ENCODE results near the gene KCNE1. TPM values are rescaled to one million over a fixed set of nuclear protein-coding genes. Genes with fewer than 3 reads are reported as not detected.

The KCNE1 gene
- total and polyA plus RNA-seq, 2 of the 13 experiments (the other 11 are each of a cell fraction or from before 2014, with no cell fraction given): 0.35 TPM; not detected in 1

- TF ChIP-seq KIAA2018 (CRISPR knock-in tag; IDR thresholded peaks at IDR 0.05; ENCODE audit: borderline replicate concordance): no peak
- TF ChIP-seq NR2F6 (IDR thresholded peaks at IDR 0.05): peak; percentile 36; the same call in 1 of the 2 replicates
- 0 out of 2 replicates have a peak, but pooled peaks have one; percentile 14 for TF ChIP-seq NR2F6 (CRISPR knock-in tag; IDR thresholded peaks at IDR 0.05)
- TF ChIP-seq ZBTB21 (CRISPR knock-in tag; IDR thresholded peaks at IDR 0.05): peak; percentile 58; the same call in 1 of the 2 replicates
- TF ChIP-seq HNF4G (IDR thresholded peaks at IDR 0.05; ENCODE audit: borderline replicate concordance, low read depth, low read length): peak; percentile 75
- TF ChIP-seq HNF4G (CRISPR knock-in tag; IDR thresholded peaks at IDR 0.05; ENCODE audit: borderline replicate concordance, low read depth): no peak
- no peak for TF ChIP-seq SMYD3 (CRISPR knock-in tag; IDR thresholded peaks at IDR 0.05)
- TF ChIP-seq RARA (CRISPR knock-in tag; IDR thresholded peaks at IDR 0.05): peak; percentile 51; the same call in 1 of the 2 replicates
- TF ChIP-seq SOX5 (CRISPR knock-in tag; IDR thresholded peaks at IDR 0.05; ENCODE audit: borderline replicate concordance): peak; percentile 89
- TF ChIP-seq BCL6 (CRISPR knock-in tag; IDR thresholded peaks at IDR 0.05): peak; percentile 77
- TF ChIP-seq HNRNPK (IDR thresholded peaks at IDR 0.05; ENCODE audit: low read depth, low read length, poor library complexity, severe bottlenecking): no peak
- TF ChIP-seq HNF4A (CRISPR knock-in tag; IDR thresholded peaks at IDR 0.05): peak; percentile 81
- peak; percentile 42; the same call in 1 of the 2 replicates for TF ChIP-seq SAP130 (CRISPR knock-in tag; IDR thresholded peaks at IDR 0.05; ENCODE audit: low read depth)
- TF ChIP-seq SMAD3 (CRISPR knock-in tag; IDR thresholded peaks at IDR 0.05): no peak
- TF ChIP-seq RORA (CRISPR knock-in tag; IDR thresholded peaks at IDR 0.05): no peak
- TF ChIP-seq TCF12 (IDR thresholded peaks at IDR 0.05): no peak
- peak; percentile 32; the same call in 1 of the 2 replicates for TF ChIP-seq TCF12 (CRISPR knock-in tag; IDR thresholded peaks at IDR 0.05)
- TF ChIP-seq, protein P1, sequence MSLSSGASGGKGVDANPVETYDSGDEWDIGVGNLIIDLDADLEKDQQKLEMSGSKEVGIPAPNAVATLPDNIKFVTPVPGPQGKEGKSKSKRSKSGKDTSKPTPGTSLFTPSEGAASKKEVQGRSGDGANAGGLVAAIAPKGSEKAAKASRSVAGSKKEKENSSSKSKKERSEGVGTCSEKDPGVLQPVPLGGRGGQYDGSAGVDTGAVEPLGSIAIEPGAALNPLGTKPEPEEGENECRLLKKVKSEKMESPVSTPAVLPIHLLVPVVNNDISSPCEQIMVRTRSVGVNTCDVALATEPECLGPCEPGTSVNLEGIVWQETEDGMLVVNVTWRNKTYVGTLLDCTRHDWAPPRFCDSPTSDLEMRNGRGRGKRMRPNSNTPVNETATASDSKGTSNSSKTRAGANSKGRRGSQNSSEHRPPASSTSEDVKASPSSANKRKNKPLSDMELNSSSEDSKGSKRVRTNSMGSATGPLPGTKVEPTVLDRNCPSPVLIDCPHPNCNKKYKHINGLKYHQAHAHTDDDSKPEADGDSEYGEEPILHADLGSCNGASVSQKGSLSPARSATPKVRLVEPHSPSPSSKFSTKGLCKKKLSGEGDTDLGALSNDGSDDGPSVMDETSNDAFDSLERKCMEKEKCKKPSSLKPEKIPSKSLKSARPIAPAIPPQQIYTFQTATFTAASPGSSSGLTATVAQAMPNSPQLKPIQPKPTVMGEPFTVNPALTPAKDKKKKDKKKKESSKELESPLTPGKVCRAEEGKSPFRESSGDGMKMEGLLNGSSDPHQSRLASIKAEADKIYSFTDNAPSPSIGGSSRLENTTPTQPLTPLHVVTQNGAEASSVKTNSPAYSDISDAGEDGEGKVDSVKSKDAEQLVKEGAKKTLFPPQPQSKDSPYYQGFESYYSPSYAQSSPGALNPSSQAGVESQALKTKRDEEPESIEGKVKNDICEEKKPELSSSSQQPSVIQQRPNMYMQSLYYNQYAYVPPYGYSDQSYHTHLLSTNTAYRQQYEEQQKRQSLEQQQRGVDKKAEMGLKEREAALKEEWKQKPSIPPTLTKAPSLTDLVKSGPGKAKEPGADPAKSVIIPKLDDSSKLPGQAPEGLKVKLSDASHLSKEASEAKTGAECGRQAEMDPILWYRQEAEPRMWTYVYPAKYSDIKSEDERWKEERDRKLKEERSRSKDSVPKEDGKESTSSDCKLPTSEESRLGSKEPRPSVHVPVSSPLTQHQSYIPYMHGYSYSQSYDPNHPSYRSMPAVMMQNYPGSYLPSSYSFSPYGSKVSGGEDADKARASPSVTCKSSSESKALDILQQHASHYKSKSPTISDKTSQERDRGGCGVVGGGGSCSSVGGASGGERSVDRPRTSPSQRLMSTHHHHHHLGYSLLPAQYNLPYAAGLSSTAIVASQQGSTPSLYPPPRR (CRISPR knock-in tag; IDR thresholded peaks at IDR 0.05; ENCODE audit: borderline replicate concordance): no peak
Measured at GRCh38 chr21:34501716-34502115, 10.3 kb downstream of the KCNE1 start (continued).
